Measurements from ENCODE around the gene PICALM.

DNA sequence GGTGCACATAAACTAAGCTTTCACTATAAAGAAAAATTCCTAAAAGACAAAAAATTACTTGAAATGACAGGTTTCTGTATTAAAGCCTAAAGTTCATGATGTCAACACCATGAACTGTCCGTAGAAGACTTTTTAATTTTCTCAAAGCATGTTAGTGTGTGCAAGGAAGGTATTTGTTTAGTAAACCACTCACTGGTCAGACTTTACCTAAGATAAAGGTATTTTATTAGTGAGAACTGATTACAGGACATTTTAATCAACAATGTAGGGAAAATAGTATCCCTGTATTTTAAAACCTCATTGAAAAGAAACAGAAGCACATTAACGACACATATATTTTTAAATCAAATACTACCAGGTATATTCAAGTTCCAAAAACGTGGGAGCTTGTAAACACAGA is 2.9 kb downstream of the PICALM start:
- TF ChIP-seq ISL1 (CRISPR knock-in tag; IDR thresholded peaks at IDR 0.05) (no peak), ZFP3 (CRISPR knock-in tag; IDR thresholded peaks at IDR 0.05) (no peak), SNAI2 (CRISPR knock-in tag; IDR thresholded peaks at IDR 0.05) (no peak), TCF4 (CRISPR knock-in tag; IDR thresholded peaks at IDR 0.05; ENCODE audit: borderline replicate concordance) (no peak)
- TF ChIP-seq, protein P1, sequence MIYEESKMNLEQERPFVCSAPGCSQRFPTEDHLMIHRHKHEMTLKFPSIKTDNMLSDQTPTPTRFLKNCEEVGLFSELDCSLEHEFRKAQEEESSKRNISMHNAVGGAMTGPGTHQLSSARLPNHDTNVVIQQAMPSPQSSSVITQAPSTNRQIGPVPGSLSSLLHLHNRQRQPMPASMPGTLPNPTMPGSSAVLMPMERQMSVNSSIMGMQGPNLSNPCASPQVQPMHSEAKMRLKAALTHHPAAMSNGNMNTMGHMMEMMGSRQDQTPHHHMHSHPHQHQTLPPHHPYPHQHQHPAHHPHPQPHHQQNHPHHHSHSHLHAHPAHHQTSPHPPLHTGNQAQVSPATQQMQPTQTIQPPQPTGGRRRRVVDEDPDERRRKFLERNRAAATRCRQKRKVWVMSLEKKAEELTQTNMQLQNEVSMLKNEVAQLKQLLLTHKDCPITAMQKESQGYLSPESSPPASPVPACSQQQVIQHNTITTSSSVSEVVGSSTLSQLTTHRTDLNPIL (CRISPR knock-in tag; IDR thresholded peaks at IDR 0.05; ENCODE audit: low read depth) = no peak

All from SK-N-SH treated with all-trans-retinoic acid at 6 μM for 48 hours (cell line).